Neural cell (in vitro differentiated cells): ENCODE measurements around the gene OAS1. TPM values are rescaled to one million over a fixed set of nuclear protein-coding genes. Genes with fewer than 3 reads are reported as not detected.
"Not testable (repeated sequence)": the region's sequence is repeated elsewhere in the genome, so short reads cannot be mapped to it uniquely, and the experiment has no call there.

Experiments
- H2AFZ ChIP-seq: fragments of 200-600, 300-800 bp; sonication (generic), shearing (Covaris generic); 2 replicates; pipeline ENCODE4 v1.6.0; 2014; ENCODE audit warnings: low read depth, mild to moderate bottlenecking, antibody characterized with exemption, low read length, moderate library complexity
- H3F3A ChIP-seq: fragments of 200-600 bp; shearing (Covaris generic); 2 replicates; pipeline ENCODE4 v1.6.1; 2016; ENCODE audit warnings: mild to moderate bottlenecking, moderate library complexity, mixed read lengths, antibody characterized with exemption, low read length; ENCODE audit not compliant: insufficient read depth, poor library complexity, severe bottlenecking
- H3K27ac ChIP-seq: fragments of 200-600, 300-800 bp; sonication (generic), shearing (Covaris generic); 2 replicates; pipeline ENCODE4 v1.5.1; 2014; ENCODE audit warnings: mild to moderate bottlenecking, low read length, moderate library complexity
- H3K27me3 ChIP-seq: fragments of 300-800, 200-600 bp; sonication (generic), shearing (Covaris generic); 2 replicates; pipeline ENCODE4 v1.6.0; 2014; ENCODE audit warnings: mild to moderate bottlenecking, low read depth, low read length, moderate library complexity; ENCODE audit not compliant: insufficient read depth
- H3K36me3 ChIP-seq: fragments of 300-800, 200-600 bp; sonication (generic), shearing (Covaris generic); 2 replicates; pipeline ENCODE4 v1.5.1; 2014; ENCODE audit warnings: mild to moderate bottlenecking, antibody characterized with exemption, low read length, moderate library complexity; ENCODE audit not compliant: insufficient read depth
- H3K4me2 ChIP-seq: fragments of 300-800, 200-600 bp; sonication (generic), shearing (Covaris generic); 2 replicates; pipeline ENCODE4 v1.6.0; 2014; ENCODE audit warnings: mild to moderate bottlenecking, low read length
- H3K4me3 ChIP-seq: fragments of 300-800, 200-600 bp; sonication (generic), shearing (Covaris generic); 2 replicates; pipeline ENCODE4 v1.5.1; 2014; ENCODE audit warnings: mild to moderate bottlenecking, low read length, moderate library complexity
- H3K79me2 ChIP-seq: fragments of 200-600 bp; shearing (Covaris generic); replicated peaks from 2 replicates; pipeline ENCODE4 v1.6.0; 2014; ENCODE audit warnings: mild to moderate bottlenecking, low read length, moderate library complexity; ENCODE audit not compliant: insufficient read depth
- H3K9ac ChIP-seq: fragments of 300-800, 200-600 bp; sonication (generic), shearing (Covaris generic); 2 replicates; pipeline ENCODE4 v1.6.1; 2016; ENCODE audit warnings: mild to moderate bottlenecking, low read length, mixed read lengths
- H3K9me2 ChIP-seq: fragments of 200-600 bp; shearing (Covaris generic); 2 replicates; pipeline ENCODE4 v1.6.1; 2016; ENCODE audit warnings: mild to moderate bottlenecking, low read length, mixed read lengths; ENCODE audit not compliant: insufficient read depth
- H3K9me3 ChIP-seq: fragments of 200-600, 300-800 bp; sonication (generic), shearing (Covaris generic); 2 replicates; pipeline ENCODE4 v1.6.1; 2016; ENCODE audit warnings: mild to moderate bottlenecking, mixed run types, low read length, moderate library complexity, mixed read lengths
- H4K20me1 ChIP-seq: fragments of 200-600 bp; shearing (Covaris generic); 2 replicates; pipeline ENCODE4 v1.6.1; 2016; ENCODE audit warnings: mild to moderate bottlenecking, mixed run types; ENCODE audit not compliant: insufficient read depth
- EP300 ChIP-seq: fragments of 450-650 bp; conservative IDR thresholded peaks from 2 replicates; pipeline ENCODE4 v1.6.1; 2014; ENCODE audit warnings: antibody characterized with exemption, mild to moderate bottlenecking, moderate library complexity; ENCODE audit not compliant: poor library complexity, severe bottlenecking
- EZH2 ChIP-seq: fragments of 200-600, 300-800 bp; shearing (Covaris generic), sonication (generic); IDR thresholded peaks from 2 replicates; pipeline ENCODE4 v1.6.1; 2014; ENCODE audit warnings: antibody characterized with exemption, low read length, borderline replicate concordance, mild to moderate bottlenecking; ENCODE audit not compliant: insufficient read depth, poor library complexity, severe bottlenecking
- MXI1 ChIP-seq: fragments of 450-650 bp; conservative IDR thresholded peaks from 2 replicates; pipeline ENCODE4 v1.6.1; 2014; ENCODE audit warnings: antibody characterized with exemption, mild to moderate bottlenecking; ENCODE audit not compliant: poor library complexity, severe bottlenecking
- POLR2AphosphoS5 ChIP-seq: IDR thresholded peaks from 2 replicates; pipeline ENCODE4 v1.6.1; 2012
- RAD21 ChIP-seq: fragments of 450-650 bp; conservative IDR thresholded peaks from 2 replicates; pipeline ENCODE4 v1.6.1; 2014; ENCODE audit warnings: antibody characterized with exemption, mild to moderate bottlenecking, moderate library complexity
- SMC3 ChIP-seq: fragments of 450-650 bp; conservative IDR thresholded peaks from 2 replicates; pipeline ENCODE4 v1.6.1; 2014; ENCODE audit warnings: antibody characterized with exemption, mild to moderate bottlenecking, moderate library complexity; ENCODE audit not compliant: poor library complexity
- TAF1 ChIP-seq: IDR thresholded peaks from 2 replicates; pipeline ENCODE4 v1.6.1; 2012; ENCODE audit warnings: low read depth
- polyA plus RNA-seq: library from polyadenylated mRNA; depleted of rRNA; stranded (reverse); fragments of >200 nt; gene quantifications from 2 replicates; pipeline ENCODE4 v1.2.3, GENCODE V29; 2014
- TF ChIP-seq, protein P1 (sequence below): IDR thresholded peaks from 2 replicates; pipeline ENCODE4 v1.6.1; 2012; ENCODE audit warnings: borderline replicate concordance

The OAS1 gene
- polyA plus RNA-seq, 1 donor from 2014 or later, result not detected

DNA sequence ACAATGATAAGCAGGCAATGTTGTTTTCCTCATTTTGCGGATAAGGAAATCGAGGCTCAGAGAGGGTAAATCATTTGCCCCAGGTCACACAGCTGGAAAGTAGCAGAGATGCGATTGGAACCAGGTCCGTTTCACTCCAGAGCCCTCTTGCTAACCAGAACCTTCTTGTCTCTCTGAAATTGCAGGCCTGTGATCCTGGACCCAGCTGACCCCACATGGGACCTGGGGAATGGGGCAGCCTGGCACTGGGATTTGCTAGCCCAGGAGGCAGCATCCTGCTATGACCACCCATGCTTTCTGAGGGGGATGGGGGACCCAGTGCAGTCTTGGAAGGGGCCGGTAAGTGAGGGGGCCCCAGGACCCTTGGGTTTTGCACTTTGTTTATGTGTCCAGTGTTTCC, 41.0 kb downstream of the OAS1 start:
- Histone ChIP-seq H3K79me2 (no peaks in the 10 kb centered on the region), H3K36me3 (no peaks in the 10 kb centered on the region), H2AFZ (no peak overlapping the region), H3F3A (no peaks in the 10 kb centered on the region), H3K4me3 (no peak overlapping the region), H3K4me2 (no peak overlapping the region), H4K20me1 (no peaks in the 10 kb centered on the region), H3K9me2 (no peaks in the 10 kb centered on the region), H3K27ac (no peak overlapping the region), H3K27me3 (no peaks in the 10 kb centered on the region), H3K9me3 (no peaks in the 10 kb centered on the region), H3K9ac (no peak overlapping the region)
- TF ChIP-seq EZH2, result no peak
- TF ChIP-seq RAD21, result no peak

DNA sequence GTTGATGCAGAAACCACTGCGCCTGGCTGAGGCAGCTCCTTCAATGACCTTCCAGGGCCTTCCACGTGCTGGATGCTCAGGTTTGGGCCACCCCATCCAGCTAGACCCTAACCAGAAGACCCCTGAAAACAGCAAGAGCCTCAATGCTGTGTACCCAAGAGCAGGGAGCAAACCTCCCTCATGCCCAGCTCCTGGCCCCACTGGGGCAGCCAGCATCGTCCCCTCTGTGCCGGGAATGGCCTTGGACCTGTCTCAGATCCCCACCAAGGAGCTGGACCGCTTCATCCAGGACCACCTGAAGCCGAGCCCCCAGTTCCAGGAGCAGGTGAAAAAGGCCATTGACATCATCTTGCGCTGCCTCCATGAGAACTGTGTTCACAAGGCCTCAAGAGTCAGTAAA, 42.0 kb downstream of the OAS1 start:
- H3K9me2 ChIP-seq, result no peaks in the 10 kb centered on the region
- TF ChIP-seq SMC3 (no peak), EZH2 (no peak), MXI1 (no peak), TAF1 (no peak), RAD21 (no peak), EP300 (no peak)
- no peak overlapping the region for H3K27ac ChIP-seq
- no peak overlapping the region for H3K4me2 ChIP-seq
- no peaks in the 10 kb centered on the region for H3K9me3 ChIP-seq
- no peak overlapping the region for H3K4me3 ChIP-seq
- H4K20me1 ChIP-seq, result no peaks in the 10 kb centered on the region
- H3K36me3 ChIP-seq, result no peaks in the 10 kb centered on the region
- no peak overlapping the region for H3K9ac ChIP-seq
- no peaks in the 10 kb centered on the region for H3F3A ChIP-seq
- H3K27me3 ChIP-seq, result no peaks in the 10 kb centered on the region
- H3K79me2 ChIP-seq, result no peaks in the 10 kb centered on the region
- H2AFZ ChIP-seq, result no peak overlapping the region

DNA sequence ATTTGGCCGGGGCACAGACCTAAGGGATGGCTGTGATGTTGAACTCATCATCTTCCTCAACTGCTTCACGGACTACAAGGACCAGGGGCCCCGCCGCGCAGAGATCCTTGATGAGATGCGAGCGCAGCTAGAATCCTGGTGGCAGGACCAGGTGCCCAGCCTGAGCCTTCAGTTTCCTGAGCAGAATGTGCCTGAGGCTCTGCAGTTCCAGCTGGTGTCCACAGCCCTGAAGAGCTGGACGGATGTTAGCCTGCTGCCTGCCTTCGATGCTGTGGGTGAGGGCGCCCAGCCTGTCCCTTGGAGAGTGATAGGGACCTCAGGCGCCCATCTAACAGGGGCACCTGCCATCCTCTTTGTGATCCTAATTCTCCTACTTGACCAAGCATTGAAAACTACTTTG, 43.9 kb downstream of the OAS1 start:
- no peak overlapping the region for H2AFZ ChIP-seq
- H3K36me3 ChIP-seq, result no peaks in the 10 kb centered on the region
- TF ChIP-seq, protein P1, sequence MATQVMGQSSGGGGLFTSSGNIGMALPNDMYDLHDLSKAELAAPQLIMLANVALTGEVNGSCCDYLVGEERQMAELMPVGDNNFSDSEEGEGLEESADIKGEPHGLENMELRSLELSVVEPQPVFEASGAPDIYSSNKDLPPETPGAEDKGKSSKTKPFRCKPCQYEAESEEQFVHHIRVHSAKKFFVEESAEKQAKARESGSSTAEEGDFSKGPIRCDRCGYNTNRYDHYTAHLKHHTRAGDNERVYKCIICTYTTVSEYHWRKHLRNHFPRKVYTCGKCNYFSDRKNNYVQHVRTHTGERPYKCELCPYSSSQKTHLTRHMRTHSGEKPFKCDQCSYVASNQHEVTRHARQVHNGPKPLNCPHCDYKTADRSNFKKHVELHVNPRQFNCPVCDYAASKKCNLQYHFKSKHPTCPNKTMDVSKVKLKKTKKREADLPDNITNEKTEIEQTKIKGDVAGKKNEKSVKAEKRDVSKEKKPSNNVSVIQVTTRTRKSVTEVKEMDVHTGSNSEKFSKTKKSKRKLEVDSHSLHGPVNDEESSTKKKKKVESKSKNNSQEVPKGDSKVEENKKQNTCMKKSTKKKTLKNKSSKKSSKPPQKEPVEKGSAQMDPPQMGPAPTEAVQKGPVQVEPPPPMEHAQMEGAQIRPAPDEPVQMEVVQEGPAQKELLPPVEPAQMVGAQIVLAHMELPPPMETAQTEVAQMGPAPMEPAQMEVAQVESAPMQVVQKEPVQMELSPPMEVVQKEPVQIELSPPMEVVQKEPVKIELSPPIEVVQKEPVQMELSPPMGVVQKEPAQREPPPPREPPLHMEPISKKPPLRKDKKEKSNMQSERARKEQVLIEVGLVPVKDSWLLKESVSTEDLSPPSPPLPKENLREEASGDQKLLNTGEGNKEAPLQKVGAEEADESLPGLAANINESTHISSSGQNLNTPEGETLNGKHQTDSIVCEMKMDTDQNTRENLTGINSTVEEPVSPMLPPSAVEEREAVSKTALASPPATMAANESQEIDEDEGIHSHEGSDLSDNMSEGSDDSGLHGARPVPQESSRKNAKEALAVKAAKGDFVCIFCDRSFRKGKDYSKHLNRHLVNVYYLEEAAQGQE, result no peak
- no peak for TF ChIP-seq MXI1
- no peak for TF ChIP-seq POLR2AphosphoS5
- TF ChIP-seq EP300, result no peak
- no peak for TF ChIP-seq TAF1
- no peak for TF ChIP-seq SMC3
- no peak for TF ChIP-seq RAD21
- no peak for TF ChIP-seq EZH2
- no peaks in the 10 kb centered on the region for H3K27me3 ChIP-seq
- no peaks in the 10 kb centered on the region for H3K79me2 ChIP-seq
- H4K20me1 ChIP-seq, result no peaks in the 10 kb centered on the region
- H3K27ac ChIP-seq, result no peak overlapping the region
- H3K4me3 ChIP-seq, result no peak overlapping the region
- no peaks in the 10 kb centered on the region for H3K9me3 ChIP-seq
- no peaks in the 10 kb centered on the region for H3K9me2 ChIP-seq
- no peak overlapping the region for H3K4me2 ChIP-seq
- H3K9ac ChIP-seq, result no peak overlapping the region
- H3F3A ChIP-seq, result no peaks in the 10 kb centered on the region

DNA sequence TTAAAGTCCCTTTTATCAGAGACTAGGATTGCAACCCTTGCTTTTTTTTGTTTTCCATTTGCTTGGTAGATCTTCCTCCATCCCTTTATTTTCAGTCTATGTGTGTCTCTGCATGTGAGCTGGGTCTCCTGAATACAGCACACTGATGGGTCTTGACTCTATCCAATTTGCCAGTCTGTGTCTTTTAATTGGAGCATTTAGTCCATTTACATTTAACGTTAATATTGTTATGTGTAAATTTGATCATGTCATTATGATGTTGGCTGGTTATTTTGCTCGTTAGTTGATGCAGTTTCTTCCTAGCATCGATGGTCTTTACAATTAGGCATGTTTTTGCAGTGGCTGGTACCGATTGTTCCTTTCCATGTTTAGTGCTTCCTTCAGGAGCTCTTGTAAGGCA, 50.4 kb downstream of the OAS1 start:
- H3K9ac ChIP-seq, H3K9me3 ChIP-seq, H2AFZ ChIP-seq, H4K20me1 ChIP-seq, H3K27ac ChIP-seq, H3K4me3 ChIP-seq, H3K4me2 ChIP-seq, H3F3A ChIP-seq, H3K36me3 ChIP-seq, H3K27me3 ChIP-seq, H3K79me2 ChIP-seq, H3K9me2 ChIP-seq: not testable (repeated sequence)
